HepG2 (cell line): ENCODE measurements around the gene IL17D.

ENCODE experiments used
- BHLHE40 ChIP-seq: IDR thresholded peaks from 2 replicates; pipeline ENCODE4 v1.6.1; 2011; ENCODE audit warnings: low read length, improper control_type of control experiment
- CAMTA2 ChIP-seq: sonication (generic); formaldehyde crosslinking; IDR thresholded peaks from 2 replicates; pipeline ENCODE4 v1.4.0; 2020; ENCODE audit warnings: mild to moderate bottlenecking, missing genetic modification reagents, borderline replicate concordance
- CBX1 ChIP-seq: IDR thresholded peaks from one replicate; pipeline ENCODE4 v1.6.1; 2016; ENCODE audit warnings: antibody characterized with exemption, low read depth
- EP300 ChIP-seq, 3 experiments: sonication (generic) in 1 of 3; formaldehyde crosslinking in 1 of 3; IDR thresholded peaks; 2 replicates each; pipeline versions ENCODE4 v1.5.1 to v1.6.1; 2011 to 2020; ENCODE audit warnings: low read depth in 2 of 3, low read length in 2 of 3, borderline replicate concordance in 1 of 3, improper control_type of control experiment in 1 of 3, mild to moderate bottlenecking in 1 of 3, missing genetic modification reagents in 1 of 3, moderate library complexity in 1 of 3
- FIP1L1 ChIP-seq: fragments of 200-400 bp; formaldehyde crosslinking; IDR thresholded peaks from 2 replicates; pipeline ENCODE4 v1.6.1; 2018; ENCODE audit warnings: low read depth, mild to moderate bottlenecking, low read length, moderate library complexity, borderline replicate concordance; ENCODE audit not compliant: insufficient read depth
- JUN ChIP-seq: sonication (generic); formaldehyde crosslinking; IDR thresholded peaks from 2 replicates; pipeline ENCODE4 v1.4.0; 2020; ENCODE audit warnings: mild to moderate bottlenecking, missing genetic modification reagents
- MAX ChIP-seq: IDR thresholded peaks from 2 replicates; pipeline ENCODE4 v1.6.1; 2012; ENCODE audit warnings: inconsistent platforms
- MTA3 ChIP-seq: sonication (generic); formaldehyde crosslinking; IDR thresholded peaks from 2 replicates; pipeline ENCODE4 v1.4.0; 2020; ENCODE audit warnings: missing genetic modification reagents
- MTF1 ChIP-seq: sonication (generic); formaldehyde crosslinking; IDR thresholded peaks from 2 replicates; pipeline ENCODE4 v1.5.0; 2020; ENCODE audit warnings: missing genetic modification reagents
- POLR2AphosphoS2 ChIP-seq: IDR thresholded peaks from 2 replicates; pipeline ENCODE4 v1.6.1; 2011; ENCODE audit warnings: low read depth, low read length, improper control_type of control experiment
- RFX5 ChIP-seq: IDR thresholded peaks from 2 replicates; pipeline ENCODE4 v1.6.1; 2011; ENCODE audit warnings: low read depth, low read length, improper control_type of control experiment
- ZNF34 ChIP-seq: sonication (generic); formaldehyde crosslinking; IDR thresholded peaks from 2 replicates; pipeline ENCODE4 v1.4.0; 2020; ENCODE audit warnings: mild to moderate bottlenecking, missing genetic modification reagents, borderline replicate concordance
- TF ChIP-seq, protein P1 (sequence below): sonication (generic); formaldehyde crosslinking; IDR thresholded peaks from 2 replicates; pipeline ENCODE4 v1.5.0; 2020; ENCODE audit warnings: mild to moderate bottlenecking, missing genetic modification reagents, moderate library complexity

- TF ChIP-seq, protein P1, sequence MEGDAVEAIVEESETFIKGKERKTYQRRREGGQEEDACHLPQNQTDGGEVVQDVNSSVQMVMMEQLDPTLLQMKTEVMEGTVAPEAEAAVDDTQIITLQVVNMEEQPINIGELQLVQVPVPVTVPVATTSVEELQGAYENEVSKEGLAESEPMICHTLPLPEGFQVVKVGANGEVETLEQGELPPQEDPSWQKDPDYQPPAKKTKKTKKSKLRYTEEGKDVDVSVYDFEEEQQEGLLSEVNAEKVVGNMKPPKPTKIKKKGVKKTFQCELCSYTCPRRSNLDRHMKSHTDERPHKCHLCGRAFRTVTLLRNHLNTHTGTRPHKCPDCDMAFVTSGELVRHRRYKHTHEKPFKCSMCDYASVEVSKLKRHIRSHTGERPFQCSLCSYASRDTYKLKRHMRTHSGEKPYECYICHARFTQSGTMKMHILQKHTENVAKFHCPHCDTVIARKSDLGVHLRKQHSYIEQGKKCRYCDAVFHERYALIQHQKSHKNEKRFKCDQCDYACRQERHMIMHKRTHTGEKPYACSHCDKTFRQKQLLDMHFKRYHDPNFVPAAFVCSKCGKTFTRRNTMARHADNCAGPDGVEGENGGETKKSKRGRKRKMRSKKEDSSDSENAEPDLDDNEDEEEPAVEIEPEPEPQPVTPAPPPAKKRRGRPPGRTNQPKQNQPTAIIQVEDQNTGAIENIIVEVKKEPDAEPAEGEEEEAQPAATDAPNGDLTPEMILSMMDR (CRISPR knock-in tag): no peak
- TF ChIP-seq RFX5 (no peak), ZNF34 (CRISPR knock-in tag) (no peak), MTF1 (no peak), CBX1 (no peak), MTA3 (CRISPR knock-in tag) (no peak), BHLHE40 (no peak), POLR2AphosphoS2 (no peak), CAMTA2 (no peak), JUN (CRISPR knock-in tag) (no peak), MAX (no peak), EP300 (IDR thresholded peaks at IDR 0.05; ENCODE audit: low read depth in 2 of 2, low read length in 2 of 2) (no peak), EP300 (CRISPR knock-in tag; IDR thresholded peaks at IDR 0.05; ENCODE audit: borderline replicate concordance) (no peak), FIP1L1 (no peak)
Measured at GRCh38 chr13:20721058-20721453, 17.6 kb downstream of the IL17D start.
